Measurements from ENCODE around the gene GALNT10. TPM values are rescaled to one million over a fixed set of nuclear protein-coding genes. Genes with fewer than 3 reads are reported as not detected.

The GALNT10 gene
- total RNA-seq, 1 donor from 2014 or later: 93.8 TPM

GRCh38 chr5:154406231-154406630 is 215.7 kb downstream of the GALNT10 start:
- DNase-seq: no peak
- TF ChIP-seq, protein P1, sequence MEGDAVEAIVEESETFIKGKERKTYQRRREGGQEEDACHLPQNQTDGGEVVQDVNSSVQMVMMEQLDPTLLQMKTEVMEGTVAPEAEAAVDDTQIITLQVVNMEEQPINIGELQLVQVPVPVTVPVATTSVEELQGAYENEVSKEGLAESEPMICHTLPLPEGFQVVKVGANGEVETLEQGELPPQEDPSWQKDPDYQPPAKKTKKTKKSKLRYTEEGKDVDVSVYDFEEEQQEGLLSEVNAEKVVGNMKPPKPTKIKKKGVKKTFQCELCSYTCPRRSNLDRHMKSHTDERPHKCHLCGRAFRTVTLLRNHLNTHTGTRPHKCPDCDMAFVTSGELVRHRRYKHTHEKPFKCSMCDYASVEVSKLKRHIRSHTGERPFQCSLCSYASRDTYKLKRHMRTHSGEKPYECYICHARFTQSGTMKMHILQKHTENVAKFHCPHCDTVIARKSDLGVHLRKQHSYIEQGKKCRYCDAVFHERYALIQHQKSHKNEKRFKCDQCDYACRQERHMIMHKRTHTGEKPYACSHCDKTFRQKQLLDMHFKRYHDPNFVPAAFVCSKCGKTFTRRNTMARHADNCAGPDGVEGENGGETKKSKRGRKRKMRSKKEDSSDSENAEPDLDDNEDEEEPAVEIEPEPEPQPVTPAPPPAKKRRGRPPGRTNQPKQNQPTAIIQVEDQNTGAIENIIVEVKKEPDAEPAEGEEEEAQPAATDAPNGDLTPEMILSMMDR (IDR thresholded peaks at IDR 0.05): no peak
- Histone ChIP-seq H3K27me3 (no peaks in the 10 kb centered on the region), H3K9me3 (no peaks in the 10 kb centered on the region), H3K36me3 (peaks cover 18% of the 10 kb centered on the region), H3K4me1 (peaks cover 4% of the 10 kb centered on the region), H3K27ac (no peak overlapping the region), H3K4me3 (no peak overlapping the region)
- intact Hi-C loops (cut with DNase I): loop anchor here (5.0 to 10.0 kb wide), 2 partner anchors 201 to 334 kb away; no protein-coding TSS in a partner anchor
- ATAC-seq: no peak

GRCh38 chr5:154406826-154407225 is 216.3 kb downstream of the GALNT10 start:
- peaks cover 4% of the 10 kb centered on the region for H3K4me1 ChIP-seq
- DNase-seq: no peak
- no peak overlapping the region for H3K4me3 ChIP-seq
- no peaks in the 10 kb centered on the region for H3K27me3 ChIP-seq
- TF ChIP-seq, protein P1 (IDR thresholded peaks at IDR 0.05): no peak
- ATAC-seq: no peak
- no peak overlapping the region for H3K27ac ChIP-seq
- no peaks in the 10 kb centered on the region for H3K9me3 ChIP-seq
- H3K36me3 ChIP-seq: peaks cover 23% of the 10 kb centered on the region
- intact Hi-C loops (cut with DNase I): loop anchor here (5.0 to 10.0 kb wide), 2 partner anchors 202 to 335 kb away; no protein-coding TSS in a partner anchor

- no peak overlapping the region for H3K27ac ChIP-seq
- H3K27me3 ChIP-seq: no peaks in the 10 kb centered on the region
- intact Hi-C loops (cut with DNase I): loop anchor here (5.0 to 10.0 kb wide), 2 partner anchors 204 to 337 kb away; no protein-coding TSS in a partner anchor
- TF ChIP-seq, protein P1 (IDR thresholded peaks at IDR 0.05): no peak
- H3K4me1 ChIP-seq: peaks cover 4% of the 10 kb centered on the region
- H3K36me3 ChIP-seq: peaks cover 36% of the 10 kb centered on the region
- H3K9me3 ChIP-seq: no peaks in the 10 kb centered on the region
- no peak overlapping the region for H3K4me3 ChIP-seq
- ATAC-seq: no peak
- DNase-seq: no peak
Observed at GRCh38 chr5:154408811-154409210, 218.3 kb downstream of the GALNT10 start.

- H3K4me1 ChIP-seq: peaks cover 4% of the 10 kb centered on the region
- TF ChIP-seq, protein P1 (IDR thresholded peaks at IDR 0.05): no peak
- no peak for DNase-seq
- no peak for ATAC-seq
- intact Hi-C loops (cut with DNase I): loop anchor here (5.0 to 10.0 kb wide), 2 partner anchors 205 to 337 kb away; no protein-coding TSS in a partner anchor
- no peaks in the 10 kb centered on the region for H3K9me3 ChIP-seq
- no peak overlapping the region for H3K4me3 ChIP-seq
- no peaks in the 10 kb centered on the region for H3K27me3 ChIP-seq
- H3K27ac ChIP-seq: no peak overlapping the region
- H3K36me3 ChIP-seq: peaks cover 41% of the 10 kb centered on the region
Observed at GRCh38 chr5:154409230-154409840, 218.8 kb downstream of the GALNT10 start.

DNA sequence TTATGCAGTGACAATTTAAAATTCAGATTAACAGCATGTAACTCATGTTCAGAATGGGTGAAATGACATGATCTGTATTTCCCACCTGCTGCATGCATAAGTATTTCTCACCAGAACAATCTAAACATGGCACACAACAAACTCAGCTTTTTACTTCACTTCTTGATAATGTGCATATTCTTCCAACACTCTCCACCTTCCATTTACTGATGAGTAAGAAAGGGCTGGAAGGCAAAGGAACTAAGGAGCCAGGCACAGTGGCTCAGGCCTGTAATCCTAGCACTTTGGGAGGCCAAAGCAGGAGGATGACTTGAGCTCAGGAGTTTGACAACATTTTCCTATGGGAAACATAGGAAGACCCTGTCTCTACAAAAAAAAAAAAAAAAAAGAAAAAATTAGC is 219.5 kb downstream of the GALNT10 start:
- H3K27me3 ChIP-seq: no peaks in the 10 kb centered on the region
- H3K9me3 ChIP-seq: no peaks in the 10 kb centered on the region
- intact Hi-C loops (cut with DNase I): no loop called here
- peaks cover under 1% of the 10 kb centered on the region for H3K4me1 ChIP-seq
- H3K4me3 ChIP-seq: no peak overlapping the region
- H3K27ac ChIP-seq: no peak overlapping the region
- DNase-seq (no peak), ATAC-seq (no peak)
- TF ChIP-seq, protein P1 (IDR thresholded peaks at IDR 0.05): no peak
- H3K36me3 ChIP-seq: peaks cover 44% of the 10 kb centered on the region

Measured in upper lobe of right lung (tissue), 1 donor.